GM21381 (cell line): ENCODE data around the gene SCLY.

Experiments
- ATAC-seq: cut with Tn5 transposase; IDR thresholded peaks from one replicate; pipeline ENCODE4 v1.9.1; 2021; ENCODE audit warnings: mild to moderate bottlenecking, moderate library complexity; ENCODE audit not compliant: unreplicated experiment

The SCLY gene

GRCh38 chr2:238124488-238125126 is 63.8 kb downstream of the SCLY start:
- no peak for ATAC-seq

DNA sequence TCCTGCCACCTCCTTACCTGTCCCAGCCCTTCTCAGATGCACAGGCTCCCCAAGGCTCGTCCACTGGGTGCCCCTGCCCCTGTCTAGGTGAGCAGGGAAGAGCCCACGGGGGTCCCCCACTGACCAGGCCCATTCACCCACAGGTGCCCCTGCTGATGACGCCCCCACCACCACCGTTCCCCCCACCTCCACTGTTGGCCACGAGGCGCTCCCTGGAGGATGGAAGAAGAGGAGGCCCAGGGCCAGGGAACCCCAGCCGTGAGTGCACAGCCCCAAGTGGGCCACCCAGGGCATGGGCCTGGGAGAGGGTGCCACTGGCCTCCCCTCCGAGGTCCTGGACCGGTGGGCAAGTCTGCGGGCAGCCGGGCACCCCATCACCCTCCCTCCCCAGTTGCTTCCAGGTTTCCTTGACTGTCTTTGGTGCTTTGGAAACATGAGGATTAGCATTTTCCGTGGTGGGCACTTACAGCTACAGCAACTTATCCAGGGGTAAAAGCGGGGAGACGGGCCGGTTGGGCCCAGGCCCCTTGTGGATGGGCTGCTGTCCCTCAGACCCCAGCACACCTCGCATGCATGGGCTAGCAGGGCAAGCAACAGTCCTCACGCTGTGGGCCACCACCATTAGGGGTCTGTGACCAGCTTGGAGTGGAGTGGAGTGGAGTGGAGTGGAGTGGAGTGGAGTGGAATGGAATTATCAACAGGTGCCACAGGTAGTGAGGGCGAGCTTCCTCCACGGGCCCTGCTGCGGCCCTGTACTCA is 64.5 kb downstream of the SCLY start:
- ATAC-seq, result no peak

- no peak for ATAC-seq
These were observed 65.5 kb downstream of the SCLY start for GRCh38 chr2:238126338-238126737.

DNA sequence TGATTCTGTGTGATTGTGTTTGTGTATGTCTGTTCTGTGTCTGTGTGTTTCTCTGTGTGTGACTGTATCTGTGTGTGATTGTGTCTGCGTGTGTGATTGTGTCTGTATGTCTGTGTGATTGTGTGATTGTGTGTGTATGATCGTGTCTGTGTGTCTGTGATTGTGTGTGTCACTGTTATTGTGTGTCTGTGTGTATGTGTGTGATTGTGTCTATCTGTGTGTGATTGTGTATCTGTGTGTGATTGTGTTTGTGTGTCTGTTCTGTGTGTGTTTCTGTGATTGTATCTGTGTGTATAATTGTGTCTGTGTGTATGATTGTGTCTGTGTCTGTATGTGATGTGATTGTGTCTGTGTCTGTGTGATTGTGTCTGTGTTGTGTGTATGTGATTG is 66.0 kb downstream of the SCLY start:
- ATAC-seq, result no peak

- no peak for ATAC-seq
These were observed 66.6 kb downstream of the SCLY start for GRCh38 chr2:238127165-238128060.

DNA sequence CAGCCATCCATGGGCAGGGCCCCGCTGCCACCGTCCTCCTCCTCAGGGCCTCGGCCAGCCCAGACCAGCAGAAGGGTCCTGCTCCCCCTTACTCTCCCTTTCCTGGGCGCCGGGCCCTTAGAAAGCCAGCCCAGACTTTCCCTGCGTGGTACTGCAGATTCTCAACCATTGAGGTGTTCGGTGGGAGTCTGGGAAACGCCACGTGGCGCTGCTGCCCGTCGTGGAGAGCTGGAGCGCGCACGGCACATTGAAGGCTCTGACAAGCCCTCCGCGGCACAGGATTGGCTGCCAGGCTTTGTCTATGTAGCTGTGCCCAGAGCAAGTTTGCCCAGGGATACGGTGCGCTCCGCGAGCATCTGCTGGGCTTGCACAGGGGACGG is 67.2 kb downstream of the SCLY start:
- no peak for ATAC-seq

DNA sequence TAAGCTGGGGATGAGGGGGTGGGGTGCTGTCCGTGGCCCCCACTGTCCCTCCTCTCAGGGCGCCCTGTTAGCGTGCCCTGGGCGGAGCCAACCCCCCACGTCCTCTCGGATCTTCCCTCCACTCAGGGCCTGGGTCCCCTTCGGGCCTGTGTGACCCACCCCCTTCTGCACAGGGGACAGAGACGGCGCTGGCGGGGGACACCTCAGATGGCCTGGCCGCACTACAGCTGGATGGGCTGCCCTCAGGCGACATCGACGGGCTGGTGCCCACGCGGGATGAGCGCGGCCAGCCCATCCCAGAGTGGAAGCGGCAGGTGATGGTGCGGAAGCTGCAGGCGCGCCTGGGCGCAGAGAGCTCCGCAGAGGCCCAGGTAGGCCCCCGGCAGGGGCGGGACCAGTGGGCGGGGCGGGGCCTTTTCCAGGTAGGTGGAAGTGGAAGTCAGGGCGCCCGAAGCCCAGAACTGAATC is 67.8 kb downstream of the SCLY start:
- ATAC-seq, result no peak

DNA sequence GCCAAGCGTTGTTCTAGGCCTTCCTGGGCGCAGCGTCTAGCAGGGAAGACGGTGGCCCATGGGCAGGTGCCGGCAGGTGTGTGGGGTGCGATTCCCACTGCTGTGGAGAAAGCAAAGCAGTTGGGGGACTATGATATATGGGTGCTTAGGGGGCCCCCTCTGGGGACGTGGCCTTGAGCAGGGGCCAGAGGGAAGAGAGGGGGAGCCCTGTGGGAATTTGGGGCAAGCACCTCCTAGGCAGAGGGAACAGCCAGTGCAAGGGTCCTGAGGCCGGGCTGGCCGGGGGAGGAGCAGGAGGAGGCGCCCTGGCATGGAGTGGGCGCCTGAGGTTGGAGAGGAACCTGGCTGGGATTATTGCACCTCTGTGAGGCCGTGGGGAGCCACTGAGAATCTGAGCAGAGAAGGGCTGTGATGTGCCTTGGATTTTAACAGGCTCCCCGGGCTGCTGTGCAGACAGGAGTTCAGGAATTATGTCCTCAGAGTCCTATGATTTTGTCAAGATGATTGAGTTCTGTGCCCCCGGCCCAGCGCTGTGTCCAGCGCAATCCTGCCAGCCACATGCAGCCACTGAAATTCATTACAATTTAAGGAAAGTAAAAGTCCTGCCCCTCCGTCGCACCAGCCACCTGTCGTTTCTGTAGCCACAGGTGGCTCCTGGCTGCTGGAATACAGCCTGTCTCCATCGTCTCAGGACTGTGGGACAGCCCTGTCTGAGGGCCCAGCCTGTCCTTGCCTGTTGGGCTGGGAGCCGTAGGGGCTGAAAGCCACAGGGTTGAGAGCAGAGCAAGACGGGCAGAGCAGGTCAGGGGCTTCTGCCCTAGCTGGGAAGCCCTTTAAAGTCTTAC is 68.6 kb downstream of the SCLY start:
- ATAC-seq, result no peak

GRCh38 chr2:238130111-238130695 is 69.4 kb downstream of the SCLY start:
- ATAC-seq, result no peak

DNA sequence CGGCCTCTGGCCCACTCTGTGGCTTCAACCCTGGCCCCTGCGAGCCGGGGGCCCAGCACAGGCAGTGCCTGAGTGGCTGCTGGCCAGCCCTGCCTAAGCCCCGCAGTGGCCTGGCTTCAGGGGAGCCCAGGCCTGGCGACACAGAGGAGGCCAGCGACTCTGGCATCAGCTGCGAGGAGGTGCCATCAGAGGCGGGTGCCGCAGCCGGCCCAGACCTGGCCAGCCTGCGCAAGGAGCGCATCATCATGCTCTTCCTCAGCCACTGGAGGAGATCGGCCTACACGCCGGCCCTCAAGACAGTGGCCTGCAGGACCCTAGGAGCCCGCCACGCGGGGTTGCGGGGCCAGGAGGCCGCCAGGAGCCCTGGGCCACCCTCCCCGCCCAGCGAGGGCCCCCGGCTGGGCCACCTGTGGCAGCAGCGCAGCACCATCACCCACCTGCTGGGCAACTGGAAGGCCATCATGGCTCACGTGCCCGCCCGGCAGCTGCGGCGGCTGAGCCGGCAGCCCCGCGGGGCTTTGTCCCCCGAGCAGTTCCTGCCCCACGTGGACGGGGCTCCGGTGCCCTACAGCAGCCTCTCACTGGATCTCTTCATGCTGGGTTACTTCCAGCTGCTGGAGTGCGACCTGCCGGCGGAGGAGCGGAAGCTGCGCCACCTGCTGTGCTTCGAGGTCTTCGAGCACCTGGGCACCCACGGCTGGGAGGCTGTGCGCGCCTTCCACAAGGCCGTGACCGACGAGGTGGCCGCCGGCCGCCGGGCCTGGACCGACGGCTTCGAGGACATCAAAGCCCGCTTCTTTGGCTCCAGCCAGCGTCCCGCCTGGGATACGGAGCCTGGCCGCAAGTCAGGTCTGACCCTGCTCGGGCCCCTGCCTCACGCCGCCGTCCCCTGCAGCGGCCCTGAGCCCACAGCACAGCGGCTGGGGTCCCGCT is 70.2 kb downstream of the SCLY start:
- no peak for ATAC-seq

- ATAC-seq, result no peak
These were observed 71.1 kb downstream of the SCLY start for GRCh38 chr2:238131761-238132462.

- ATAC-seq, result no peak
These were observed 72.0 kb downstream of the SCLY start for GRCh38 chr2:238132463-238133450.

- ATAC-seq, result no peak
These were observed 72.9 kb downstream of the SCLY start for GRCh38 chr2:238133499-238134392.

DNA sequence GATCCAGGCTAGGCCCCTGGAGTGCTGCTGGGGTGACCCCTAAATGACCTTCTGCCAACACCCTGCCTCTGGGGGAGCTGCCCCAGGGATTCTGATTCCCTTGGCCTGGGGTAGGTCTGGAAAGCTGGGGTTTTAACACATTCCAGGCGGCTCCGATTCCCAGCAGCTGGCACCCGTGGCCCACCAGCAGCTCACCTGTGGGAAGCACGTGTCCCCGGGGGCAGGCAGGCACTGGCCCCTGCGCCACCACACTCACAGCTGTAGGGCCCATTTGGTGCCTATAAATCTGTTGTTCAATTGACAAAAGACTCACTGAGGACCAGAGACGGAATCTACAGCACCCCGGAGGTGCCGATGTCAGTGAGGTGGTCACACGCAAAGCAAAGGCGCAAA is 73.6 kb downstream of the SCLY start:
- no peak for ATAC-seq

- no peak for ATAC-seq
These were observed 74.9 kb downstream of the SCLY start for GRCh38 chr2:238135601-238136150.
